Astrocyte (in vitro differentiated cells and primary cell): ENCODE measurements around the gene NENF. TPM values are rescaled to one million over a fixed set of nuclear protein-coding genes. Genes with fewer than 3 reads are reported as not detected.

ENCODE experiments used
- DNase-seq: peaks from one replicate; pipeline ENCODE4 v3.0.0-alpha.2; 2010; ENCODE audit warnings: low read depth
- FAIRE-seq: peaks from 2 replicates; lab custom pipeline; 2011; peaks lifted over from hg19 to GRCh38; lab: Jason Lieb, UNC
- H2AFZ ChIP-seq: 2 replicates; pipeline ENCODE4 v1.6.0; 2012; ENCODE audit warnings: low read depth, low read length, inconsistent platforms
- H3K27ac ChIP-seq: 2 replicates; pipeline ENCODE4 v1.5.1; 2011; ENCODE audit warnings: low read depth, low read length, inconsistent platforms
- H3K27me3 ChIP-seq: 2 replicates; pipeline ENCODE4 v1.6.0; 2011; ENCODE audit warnings: low read length, inconsistent platforms; ENCODE audit not compliant: insufficient read depth
- H3K36me3 ChIP-seq: 2 replicates; pipeline ENCODE4 v1.5.1; 2011; ENCODE audit warnings: low read length, inconsistent platforms; ENCODE audit not compliant: insufficient read depth
- H3K4me1 ChIP-seq: 2 replicates; pipeline ENCODE4 v1.5.1; 2011; ENCODE audit warnings: low read length, inconsistent platforms; ENCODE audit not compliant: insufficient read depth
- H3K4me2 ChIP-seq: 2 replicates; pipeline ENCODE4 v1.6.0; 2012; ENCODE audit warnings: low read length, inconsistent platforms
- H3K4me3 ChIP-seq: 2 replicates; pipeline ENCODE4 v1.5.1; 2011; ENCODE audit warnings: low read depth, mild to moderate bottlenecking, low read length, inconsistent platforms; ENCODE audit not compliant: insufficient read depth
- H3K79me2 ChIP-seq: 2 replicates; pipeline ENCODE4 v1.6.0; 2012; ENCODE audit warnings: mild to moderate bottlenecking, low read length, inconsistent platforms; ENCODE audit not compliant: insufficient read depth
- H3K9ac ChIP-seq: 2 replicates; pipeline ENCODE4 v1.6.0; 2012; ENCODE audit warnings: mild to moderate bottlenecking, low read length, inconsistent platforms
- H3K9me3 ChIP-seq: 2 replicates; pipeline ENCODE4 v1.5.1; 2012; ENCODE audit warnings: low read depth, mild to moderate bottlenecking, low read length, inconsistent platforms; ENCODE audit not compliant: insufficient read depth
- H4K20me1 ChIP-seq: 2 replicates; pipeline ENCODE4 v1.6.0; 2012; ENCODE audit warnings: low read length, inconsistent platforms; ENCODE audit not compliant: insufficient read depth
- H3K27ac Mint-ChIP-seq: one replicate; pipeline ENCODE4 v1.8.0; 2021; ENCODE audit warnings: mild to moderate bottlenecking, mixed read lengths; ENCODE audit not compliant: unreplicated experiment
- H3K27me3 Mint-ChIP-seq: one replicate; pipeline ENCODE4 v1.8.0; 2021; ENCODE audit warnings: low read depth, mixed read lengths; ENCODE audit not compliant: unreplicated experiment
- H3K36me3 Mint-ChIP-seq: one replicate; pipeline ENCODE4 v1.8.0; 2021; ENCODE audit warnings: low read depth, mixed read lengths; ENCODE audit not compliant: unreplicated experiment
- H3K4me1 Mint-ChIP-seq: one replicate; pipeline ENCODE4 v1.8.0; 2021; ENCODE audit warnings: low read depth, mixed read lengths; ENCODE audit not compliant: unreplicated experiment
- H3K4me3 Mint-ChIP-seq: one replicate; pipeline ENCODE4 v1.8.0; 2021; ENCODE audit warnings: mild to moderate bottlenecking, moderate library complexity, mixed read lengths; ENCODE audit not compliant: unreplicated experiment
- H3K9me3 Mint-ChIP-seq: one replicate; pipeline ENCODE4 v1.8.0; 2021; ENCODE audit warnings: mild to moderate bottlenecking, mixed read lengths; ENCODE audit not compliant: unreplicated experiment
- EZH2 ChIP-seq: IDR thresholded peaks from 2 replicates; pipeline ENCODE4 v1.6.1; 2012; ENCODE audit warnings: mild to moderate bottlenecking, low read length, inconsistent platforms; ENCODE audit not compliant: insufficient read depth
- total RNA-seq: library from RNA; stranded (reverse); gene quantifications from 2 replicates; pipeline ENCODE4 v1.2.1, GENCODE V29; 2021
- TF ChIP-seq, protein P1 (sequence below): IDR thresholded peaks from 2 replicates; pipeline ENCODE4 v1.5.1; 2011; ENCODE audit warnings: low read depth, mild to moderate bottlenecking, inconsistent platforms, low read length, moderate library complexity; ENCODE audit not compliant: insufficient read depth

Gene NENF
- total RNA-seq, 1 donor from 2014 or later, result 34.4 TPM

- Histone ChIP-seq H3K4me2 (peak overlapping the region; percentile 61), H3K36me3 (no peaks in the 10 kb centered on the region), H3K79me2 (no peaks in the 10 kb centered on the region), H3K4me1 (peaks cover 39% of the 10 kb centered on the region), H2AFZ (no peak overlapping the region), H3K27ac (peak overlapping the region; percentile 90), H4K20me1 (no peaks in the 10 kb centered on the region), H3K9ac (peak overlapping the region; percentile 79), H3K9me3 (no peaks in the 10 kb centered on the region), H3K27me3 (no peaks in the 10 kb centered on the region), H3K4me3 (no peak overlapping the region)
- Mint-ChIP-seq H3K36me3 (no peaks in the 10 kb centered on the region), H3K4me1 (peaks cover 48% of the 10 kb centered on the region), H3K27me3 (no peaks in the 10 kb centered on the region), H3K27ac (peak overlapping the region; percentile 99), H3K9me3 (no peaks in the 10 kb centered on the region), H3K4me3 (no peak overlapping the region)
- DNase-seq (peak; percentile 86), FAIRE-seq (peak; percentile 17)
- TF ChIP-seq, protein P1, sequence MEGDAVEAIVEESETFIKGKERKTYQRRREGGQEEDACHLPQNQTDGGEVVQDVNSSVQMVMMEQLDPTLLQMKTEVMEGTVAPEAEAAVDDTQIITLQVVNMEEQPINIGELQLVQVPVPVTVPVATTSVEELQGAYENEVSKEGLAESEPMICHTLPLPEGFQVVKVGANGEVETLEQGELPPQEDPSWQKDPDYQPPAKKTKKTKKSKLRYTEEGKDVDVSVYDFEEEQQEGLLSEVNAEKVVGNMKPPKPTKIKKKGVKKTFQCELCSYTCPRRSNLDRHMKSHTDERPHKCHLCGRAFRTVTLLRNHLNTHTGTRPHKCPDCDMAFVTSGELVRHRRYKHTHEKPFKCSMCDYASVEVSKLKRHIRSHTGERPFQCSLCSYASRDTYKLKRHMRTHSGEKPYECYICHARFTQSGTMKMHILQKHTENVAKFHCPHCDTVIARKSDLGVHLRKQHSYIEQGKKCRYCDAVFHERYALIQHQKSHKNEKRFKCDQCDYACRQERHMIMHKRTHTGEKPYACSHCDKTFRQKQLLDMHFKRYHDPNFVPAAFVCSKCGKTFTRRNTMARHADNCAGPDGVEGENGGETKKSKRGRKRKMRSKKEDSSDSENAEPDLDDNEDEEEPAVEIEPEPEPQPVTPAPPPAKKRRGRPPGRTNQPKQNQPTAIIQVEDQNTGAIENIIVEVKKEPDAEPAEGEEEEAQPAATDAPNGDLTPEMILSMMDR, result no peak
- no peak for TF ChIP-seq EZH2
These were observed 52.2 kb downstream of the NENF start for GRCh38 chr1:212484701-212485570.

- Histone ChIP-seq H2AFZ (no peak overlapping the region), H3K9me3 (no peaks in the 10 kb centered on the region), H3K4me1 (peaks cover 39% of the 10 kb centered on the region), H3K36me3 (no peaks in the 10 kb centered on the region), H3K4me2 (peak overlapping the region; percentile 61), H3K27ac (peak overlapping the region; percentile 90), H3K9ac (peak overlapping the region; percentile 79), H4K20me1 (no peaks in the 10 kb centered on the region), H3K79me2 (no peaks in the 10 kb centered on the region), H3K27me3 (no peaks in the 10 kb centered on the region), H3K4me3 (no peak overlapping the region)
- no peaks in the 10 kb centered on the region for H3K27me3 Mint-ChIP-seq
- H3K4me1 Mint-ChIP-seq, result peaks cover 49% of the 10 kb centered on the region
- DNase-seq, result no peak
- H3K9me3 Mint-ChIP-seq, result no peaks in the 10 kb centered on the region
- no peak overlapping the region for H3K4me3 Mint-ChIP-seq
- H3K27ac Mint-ChIP-seq, result peak overlapping the region; percentile 99
- no peaks in the 10 kb centered on the region for H3K36me3 Mint-ChIP-seq
- no peak for FAIRE-seq
- no peak for TF ChIP-seq EZH2
- TF ChIP-seq, protein P1, result no peak
These were observed 52.8 kb downstream of the NENF start for GRCh38 chr1:212485571-212485912.
